SH-SY5Y (cell line): ENCODE data around the gene RAI1.

Experiments used
- GATA2 ChIP-seq: IDR thresholded peaks from 2 replicates; pipeline ENCODE4 v1.6.1; 2011; ENCODE audit warnings: mild to moderate bottlenecking, low read depth, low read length
- GATA3 ChIP-seq: IDR thresholded peaks from 2 replicates; pipeline ENCODE4 v1.6.1; 2011; ENCODE audit warnings: low read depth, mild to moderate bottlenecking, low read length, moderate library complexity

- TF ChIP-seq GATA2 = no peak
- no peak for TF ChIP-seq GATA3
Observed at GRCh38 chr17:17783825-17784656, 102.8 kb downstream of the RAI1 start.
